Measurements from ENCODE around the gene CSTPP1.
"Not testable (repeated sequence)": the region's sequence is repeated elsewhere in the genome, so short reads cannot be mapped to it uniquely, and the experiment has no call there.

The CSTPP1 gene

GRCh38 chr11:46979358-46979757 is 42.8 kb downstream of the CSTPP1 start:
- Histone ChIP-seq H3K9me3 (ENCODE audit: low read length) (no peaks in the 10 kb centered on the region), H3K9ac (ENCODE audit: low read length) (no peak overlapping the region), H3K27me3 (ENCODE audit: control insufficient read depth in 1 of 2, insufficient read depth in 2 of 2, low read length in 2 of 2) (no peaks in the 10 kb centered on the region), H3K4me1 (ENCODE audit: insufficient read depth, low read length) (peaks cover 4% of the 10 kb centered on the region), H3K4me3 (ENCODE audit: low read depth in 1 of 2, low read length in 2 of 2) (no peak overlapping the region), H3K27ac (ENCODE audit: low read depth, low read length) (no peak overlapping the region), H3K36me3 (ENCODE audit: insufficient read depth, low read length) (no peaks in the 10 kb centered on the region)

- Histone ChIP-seq H3K9me3 (ENCODE audit: low read length) (no peaks in the 10 kb centered on the region), H3K9ac (ENCODE audit: low read length) (no peak overlapping the region), H3K4me3 (ENCODE audit: low read depth in 1 of 2, low read length in 2 of 2) (no peak overlapping the region), H3K27me3 (ENCODE audit: control insufficient read depth in 1 of 2, insufficient read depth in 2 of 2, low read length in 2 of 2) (no peaks in the 10 kb centered on the region), H3K27ac (ENCODE audit: low read depth, low read length) (no peak overlapping the region), H3K36me3 (ENCODE audit: insufficient read depth, low read length) (no peaks in the 10 kb centered on the region), H3K4me1 (ENCODE audit: insufficient read depth, low read length) (peaks cover 4% of the 10 kb centered on the region)
Observed at GRCh38 chr11:46981436-46981835, 44.9 kb downstream of the CSTPP1 start.

- Histone ChIP-seq H3K27ac (ENCODE audit: low read depth, low read length) (no peak overlapping the region), H3K9ac (ENCODE audit: low read length) (no peak overlapping the region), H3K4me1 (ENCODE audit: insufficient read depth, low read length) (peaks cover 4% of the 10 kb centered on the region), H3K4me3 (ENCODE audit: low read depth in 1 of 2, low read length in 2 of 2) (no peak overlapping the region), H3K27me3 (ENCODE audit: control insufficient read depth in 1 of 2, insufficient read depth in 2 of 2, low read length in 2 of 2) (no peaks in the 10 kb centered on the region), H3K36me3 (ENCODE audit: insufficient read depth, low read length) (no peaks in the 10 kb centered on the region), H3K9me3 (ENCODE audit: low read length) (no peaks in the 10 kb centered on the region)
Observed at GRCh38 chr11:46982797-46983452, 46.4 kb downstream of the CSTPP1 start.

GRCh38 chr11:46983598-46983997 is 47.0 kb downstream of the CSTPP1 start:
- peaks cover 4% of the 10 kb centered on the region for H3K4me1 ChIP-seq (ENCODE audit: insufficient read depth, low read length)
- no peaks in the 10 kb centered on the region for H3K9me3 ChIP-seq (ENCODE audit: low read length)
- H3K27me3 ChIP-seq (ENCODE audit: control insufficient read depth in 1 of 2, insufficient read depth in 2 of 2, low read length in 2 of 2): no peaks in the 10 kb centered on the region
- H3K9ac ChIP-seq (ENCODE audit: low read length): no peak overlapping the region
- no peak overlapping the region for H3K27ac ChIP-seq (ENCODE audit: low read depth, low read length)
- H3K36me3 ChIP-seq (ENCODE audit: insufficient read depth, low read length): no peaks in the 10 kb centered on the region
- H3K4me3 ChIP-seq (ENCODE audit: low read depth in 1 of 2, low read length in 2 of 2): no peak overlapping the region

- H3K9me3 ChIP-seq (ENCODE audit: low read length): no peaks in the 10 kb centered on the region
- peaks cover 1% of the 10 kb centered on the region for H3K36me3 ChIP-seq (ENCODE audit: insufficient read depth, low read length)
- H3K27ac ChIP-seq (ENCODE audit: low read depth, low read length): no peak overlapping the region
Observed at GRCh38 chr11:46984548-46984947, 48.0 kb downstream of the CSTPP1 start.

GRCh38 chr11:46984987-46985386 is 48.4 kb downstream of the CSTPP1 start:
- Histone ChIP-seq H3K9me3 (ENCODE audit: low read length) (no peaks in the 10 kb centered on the region), H3K27me3 (ENCODE audit: control insufficient read depth in 1 of 2, insufficient read depth in 2 of 2, low read length in 2 of 2) (no peaks in the 10 kb centered on the region), H3K27ac (ENCODE audit: low read depth, low read length) (no peak overlapping the region), H3K4me1 (ENCODE audit: insufficient read depth, low read length) (peaks cover 4% of the 10 kb centered on the region), H3K4me3 (ENCODE audit: low read depth in 1 of 2, low read length in 2 of 2) (no peak overlapping the region), H3K36me3 (ENCODE audit: insufficient read depth, low read length) (peaks cover 4% of the 10 kb centered on the region), H3K9ac (ENCODE audit: low read length) (no peak overlapping the region)

More at GRCh38 chr11:46984548-46984947, 48.0 kb downstream of the CSTPP1 start:
- Histone ChIP-seq H3K4me3 (ENCODE audit: low read depth in 1 of 2, low read length in 2 of 2) (no peak overlapping the region), H3K9ac (ENCODE audit: low read length) (no peak overlapping the region), H3K27me3 (ENCODE audit: control insufficient read depth in 1 of 2, insufficient read depth in 2 of 2, low read length in 2 of 2) (no peaks in the 10 kb centered on the region), H3K4me1 (ENCODE audit: insufficient read depth, low read length) (peaks cover 4% of the 10 kb centered on the region)

GRCh38 chr11:46987183-46987582 is 50.6 kb downstream of the CSTPP1 start:
- no peaks in the 10 kb centered on the region for H3K9me3 ChIP-seq (ENCODE audit: low read length)

GRCh38 chr11:46989810-46990487 is 53.4 kb downstream of the CSTPP1 start:
- H3K36me3 ChIP-seq (ENCODE audit: insufficient read depth, low read length); H3K4me3 ChIP-seq (ENCODE audit: low read depth in 1 of 2, low read length in 2 of 2); H3K27ac ChIP-seq (ENCODE audit: low read depth, low read length): not testable (repeated sequence)

More at GRCh38 chr11:46987183-46987582, 50.6 kb downstream of the CSTPP1 start:
- H3K4me3 ChIP-seq (ENCODE audit: low read depth in 1 of 2, low read length in 2 of 2): no peak overlapping the region
- no peak overlapping the region for H3K27ac ChIP-seq (ENCODE audit: low read depth, low read length)
- H3K4me1 ChIP-seq (ENCODE audit: insufficient read depth, low read length): peaks cover 4% of the 10 kb centered on the region
- no peaks in the 10 kb centered on the region for H3K27me3 ChIP-seq (ENCODE audit: control insufficient read depth in 1 of 2, insufficient read depth in 2 of 2, low read length in 2 of 2)
- no peak overlapping the region for H3K9ac ChIP-seq (ENCODE audit: low read length)
- peaks cover 4% of the 10 kb centered on the region for H3K36me3 ChIP-seq (ENCODE audit: insufficient read depth, low read length)

GRCh38 chr11:46991391-46991790 is 54.8 kb downstream of the CSTPP1 start:
- H3K4me1 ChIP-seq (ENCODE audit: insufficient read depth, low read length): no peaks in the 10 kb centered on the region
- H3K9me3 ChIP-seq (ENCODE audit: low read length): no peaks in the 10 kb centered on the region
- no peak overlapping the region for H3K4me3 ChIP-seq (ENCODE audit: low read depth in 1 of 2, low read length in 2 of 2)
- H3K27ac ChIP-seq (ENCODE audit: low read depth, low read length): no peak overlapping the region
- H3K27me3 ChIP-seq (ENCODE audit: control insufficient read depth in 1 of 2, insufficient read depth in 2 of 2, low read length in 2 of 2): no peaks in the 10 kb centered on the region
- no peak overlapping the region for H3K9ac ChIP-seq (ENCODE audit: low read length)
- peaks cover 4% of the 10 kb centered on the region for H3K36me3 ChIP-seq (ENCODE audit: insufficient read depth, low read length)

More at GRCh38 chr11:46989810-46990487, 53.4 kb downstream of the CSTPP1 start:
- H3K27me3 ChIP-seq (ENCODE audit: control insufficient read depth in 1 of 2, insufficient read depth in 2 of 2, low read length in 2 of 2); H3K9ac ChIP-seq (ENCODE audit: low read length); H3K4me1 ChIP-seq (ENCODE audit: insufficient read depth, low read length); H3K9me3 ChIP-seq (ENCODE audit: low read length): not testable (repeated sequence)

GRCh38 chr11:46992386-46992785 is 55.8 kb downstream of the CSTPP1 start:
- not testable (repeated sequence) for H3K36me3 ChIP-seq (ENCODE audit: insufficient read depth, low read length); H3K9me3 ChIP-seq (ENCODE audit: low read length); H3K27me3 ChIP-seq (ENCODE audit: control insufficient read depth in 1 of 2, insufficient read depth in 2 of 2, low read length in 2 of 2); H3K4me1 ChIP-seq (ENCODE audit: insufficient read depth, low read length); H3K9ac ChIP-seq (ENCODE audit: low read length); H3K4me3 ChIP-seq (ENCODE audit: low read depth in 1 of 2, low read length in 2 of 2); H3K27ac ChIP-seq (ENCODE audit: low read depth, low read length)

GRCh38 chr11:46997796-46998195 is 61.2 kb downstream of the CSTPP1 start:
- not testable (repeated sequence) for H3K9me3 ChIP-seq (ENCODE audit: low read length)
- H3K4me1 ChIP-seq (ENCODE audit: insufficient read depth, low read length): peaks cover 11% of the 10 kb centered on the region

GRCh38 chr11:46999217-46999616 is 62.7 kb downstream of the CSTPP1 start:
- no peak overlapping the region for H3K27ac ChIP-seq (ENCODE audit: low read depth, low read length)
- H3K9me3 ChIP-seq (ENCODE audit: low read length): no peaks in the 10 kb centered on the region
- no peaks in the 10 kb centered on the region for H3K27me3 ChIP-seq (ENCODE audit: control insufficient read depth in 1 of 2, insufficient read depth in 2 of 2, low read length in 2 of 2)
- H3K36me3 ChIP-seq (ENCODE audit: insufficient read depth, low read length): no peaks in the 10 kb centered on the region
- H3K4me3 ChIP-seq (ENCODE audit: low read depth in 1 of 2, low read length in 2 of 2): no peak overlapping the region
- H3K9ac ChIP-seq (ENCODE audit: low read length): no peak overlapping the region
- H3K4me1 ChIP-seq (ENCODE audit: insufficient read depth, low read length): peaks cover 26% of the 10 kb centered on the region

More at GRCh38 chr11:46997796-46998195, 61.2 kb downstream of the CSTPP1 start:
- H3K4me3 ChIP-seq (ENCODE audit: low read depth in 1 of 2, low read length in 2 of 2); H3K9ac ChIP-seq (ENCODE audit: low read length); H3K27ac ChIP-seq (ENCODE audit: low read depth, low read length); H3K27me3 ChIP-seq (ENCODE audit: control insufficient read depth in 1 of 2, insufficient read depth in 2 of 2, low read length in 2 of 2); H3K36me3 ChIP-seq (ENCODE audit: insufficient read depth, low read length): not testable (repeated sequence)
